HFFc6 (cell line): ENCODE data around the gene HSD17B12. TPM values are rescaled to one million over a fixed set of nuclear protein-coding genes. Genes with fewer than 3 reads are reported as not detected.

Experiments used
- DNase-seq: peaks from one replicate; pipeline ENCODE4 v3.0.0-alpha.2; 2018
- H3K27ac Mint-ChIP-seq: 2 replicates; pipeline ENCODE4 v1.8.0; 2020; ENCODE audit warnings: mild to moderate bottlenecking, mixed read lengths
- H3K27me3 Mint-ChIP-seq: 2 replicates; pipeline ENCODE4 v1.8.0; 2021; ENCODE audit warnings: mild to moderate bottlenecking, moderate library complexity, mixed read lengths; ENCODE audit not compliant: insufficient read depth
- H3K36me3 Mint-ChIP-seq: 2 replicates; pipeline ENCODE4 v1.8.0; 2021; ENCODE audit warnings: low read depth, mixed read lengths
- H3K4me1 Mint-ChIP-seq: 2 replicates; pipeline ENCODE4 v1.8.0; 2020; ENCODE audit warnings: low read depth, mixed read lengths
- H3K4me3 Mint-ChIP-seq: 2 replicates; pipeline ENCODE4 v1.8.0; 2020; ENCODE audit warnings: mild to moderate bottlenecking, moderate library complexity, mixed read lengths
- H3K9me3 Mint-ChIP-seq: 2 replicates; pipeline ENCODE4 v1.8.0; 2020; ENCODE audit warnings: mild to moderate bottlenecking, mixed read lengths
- CTCF ChIP-seq: fragments of 200-600 bp; sonication (generic); IDR thresholded peaks from 2 replicates; pipeline ENCODE4 v1.5.0; 2021; ENCODE audit warnings: antibody characterized with exemption, mild to moderate bottlenecking
- total RNA-seq, 6 experiments: library from RNA; stranded (reverse); fragmentation: NEBNext Ultra II Directional; extraction: Animal tissue kit (Norgen Biotek cat#: 25700); gene quantifications; 2 replicates in 1 of 6; 3 replicates in 5 of 6; pipeline ENCODE4 v1.2.3, GENCODE V29; 2021

HSD17B12 gene
- total RNA-seq, 6 experiments from 2014 or later, result 89.1 to 119 (median 99.0) TPM

DNA sequence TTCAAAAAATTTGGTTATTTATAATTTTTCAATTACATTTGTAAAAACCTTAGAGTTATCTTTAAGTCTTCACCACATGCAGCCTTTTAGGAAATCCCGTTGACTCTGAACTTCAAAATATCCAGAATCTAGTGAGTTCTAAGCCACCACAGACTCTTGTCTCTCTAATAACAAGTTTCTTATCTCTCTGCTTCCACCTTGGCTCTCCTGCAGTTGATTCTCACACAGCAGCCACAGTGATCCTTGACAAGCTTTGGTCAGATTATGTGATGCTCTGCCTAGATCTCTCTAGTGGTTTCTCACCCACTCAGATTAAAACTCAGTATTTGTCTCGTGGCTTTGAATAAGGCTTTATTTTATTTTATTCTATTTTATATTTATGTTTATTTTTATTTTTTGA lies 8.6 kb downstream of the HSD17B12 start:
- DNase-seq, result no peak
- H3K27ac Mint-ChIP-seq, result no peak overlapping the region
- TF ChIP-seq CTCF, result no peak
- H3K9me3 Mint-ChIP-seq, result no peaks in the 10 kb centered on the region
- H3K4me3 Mint-ChIP-seq, result no peak overlapping the region
- H3K4me1 Mint-ChIP-seq, result peaks cover 48% of the 10 kb centered on the region
- H3K36me3 Mint-ChIP-seq, result peaks cover 35% of the 10 kb centered on the region
- H3K27me3 Mint-ChIP-seq, result no peaks in the 10 kb centered on the region; the same call in 1 of the 2 replicates

DNA sequence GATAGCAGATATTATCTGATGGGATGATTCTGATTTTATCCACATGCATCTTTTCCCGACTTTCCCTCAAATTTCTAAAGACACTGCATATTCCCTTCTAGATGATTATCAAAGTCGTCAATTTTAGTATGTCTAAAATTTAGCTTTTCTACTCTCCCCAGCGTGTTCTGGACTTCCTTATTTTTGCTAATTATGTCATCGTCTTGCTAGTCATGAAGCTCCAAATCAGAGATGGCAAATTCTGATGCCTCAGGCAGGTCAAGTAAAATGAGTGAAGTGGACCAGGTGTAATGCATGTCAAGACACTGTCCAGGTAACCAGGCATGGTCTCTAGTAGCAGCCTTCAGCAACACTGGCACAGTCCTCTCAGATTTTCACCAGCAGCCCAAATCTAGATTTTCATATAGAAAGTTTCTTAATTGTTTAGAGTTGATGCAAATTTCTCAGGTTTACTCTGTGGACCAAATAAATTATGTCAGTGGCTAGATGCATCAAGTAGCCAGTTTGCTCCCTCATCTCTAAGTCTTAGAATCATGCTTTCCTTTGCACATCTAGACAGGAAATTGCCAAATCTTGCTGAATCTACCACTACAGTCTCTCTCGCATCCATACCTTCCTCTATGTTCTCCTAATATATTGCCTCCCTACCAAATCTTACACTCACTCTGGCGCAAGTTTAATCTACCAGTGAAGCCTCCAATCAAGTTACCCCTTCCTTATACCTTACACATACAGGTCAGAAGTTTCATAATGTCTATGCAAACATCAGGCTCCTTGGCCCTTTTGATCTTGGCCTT lies 10.6 kb downstream of the HSD17B12 start:
- H3K27me3 Mint-ChIP-seq, result no peaks in the 10 kb centered on the region; the same call in 1 of the 2 replicates

GRCh38 chr11:43691806-43692205 lies 11.3 kb downstream of the HSD17B12 start:
- Mint-ChIP-seq H3K27me3 (no peaks in the 10 kb centered on the region; the same call in 1 of the 2 replicates), H3K4me3 (no peak overlapping the region), H3K4me1 (peaks cover 22% of the 10 kb centered on the region), H3K27ac (no peak overlapping the region), H3K9me3 (no peaks in the 10 kb centered on the region), H3K36me3 (peaks cover 22% of the 10 kb centered on the region)
- DNase-seq, result no peak
- TF ChIP-seq CTCF, result no peak

More for the DNA sequence above, 10.6 kb downstream of the HSD17B12 start:
- no peak for DNase-seq
- Mint-ChIP-seq H3K4me3 (no peak overlapping the region), H3K27ac (no peak overlapping the region), H3K36me3 (peaks cover 19% of the 10 kb centered on the region), H3K4me1 (peaks cover 28% of the 10 kb centered on the region), H3K9me3 (no peaks in the 10 kb centered on the region)
- TF ChIP-seq CTCF, result no peak

- Mint-ChIP-seq H3K27me3 (no peaks in the 10 kb centered on the region), H3K27ac (no peak overlapping the region), H3K4me3 (no peak overlapping the region), H3K36me3 (peaks cover 18% of the 10 kb centered on the region), H3K4me1 (peaks cover 14% of the 10 kb centered on the region; the same call in 1 of the 2 replicates), H3K9me3 (no peaks in the 10 kb centered on the region)
- TF ChIP-seq CTCF, result no peak
- no peak for DNase-seq
These were observed 12.5 kb downstream of the HSD17B12 start for GRCh38 chr11:43693069-43693468.

DNA sequence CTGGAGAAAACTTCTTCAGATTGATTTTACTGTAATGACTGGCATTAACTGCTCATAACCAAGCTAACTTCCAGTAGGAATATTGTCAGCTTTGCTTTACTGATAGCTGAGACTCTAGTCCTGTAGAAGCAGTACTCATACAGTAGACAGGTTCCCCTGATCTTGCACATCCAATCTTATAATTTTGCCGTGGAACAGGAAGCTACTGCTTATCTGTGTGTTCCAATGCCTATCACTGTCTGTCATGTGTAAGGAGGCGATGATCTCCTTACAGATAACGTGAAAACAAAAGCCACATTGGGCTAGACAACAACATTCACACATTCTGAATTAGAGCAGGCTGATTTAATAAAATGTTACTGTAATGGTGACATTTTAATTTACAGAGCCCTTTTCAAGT lies 13.2 kb downstream of the HSD17B12 start:
- H3K9me3 Mint-ChIP-seq, result no peaks in the 10 kb centered on the region
- H3K4me1 Mint-ChIP-seq, result peaks cover 14% of the 10 kb centered on the region; the same call in 1 of the 2 replicates
- no peak for DNase-seq
- peaks cover 18% of the 10 kb centered on the region for H3K36me3 Mint-ChIP-seq
- no peak overlapping the region for H3K27ac Mint-ChIP-seq
- no peak overlapping the region for H3K4me3 Mint-ChIP-seq
- TF ChIP-seq CTCF, result no peak
- H3K27me3 Mint-ChIP-seq, result no peaks in the 10 kb centered on the region
